Measurements from ENCODE around the gene CTBP2. TPM values are rescaled to one million over a fixed set of nuclear protein-coding genes. Genes with fewer than 3 reads are reported as not detected.

CTBP2 gene
- total RNA-seq, 1 donor from 2014 or later: 0.23 TPM

DNA sequence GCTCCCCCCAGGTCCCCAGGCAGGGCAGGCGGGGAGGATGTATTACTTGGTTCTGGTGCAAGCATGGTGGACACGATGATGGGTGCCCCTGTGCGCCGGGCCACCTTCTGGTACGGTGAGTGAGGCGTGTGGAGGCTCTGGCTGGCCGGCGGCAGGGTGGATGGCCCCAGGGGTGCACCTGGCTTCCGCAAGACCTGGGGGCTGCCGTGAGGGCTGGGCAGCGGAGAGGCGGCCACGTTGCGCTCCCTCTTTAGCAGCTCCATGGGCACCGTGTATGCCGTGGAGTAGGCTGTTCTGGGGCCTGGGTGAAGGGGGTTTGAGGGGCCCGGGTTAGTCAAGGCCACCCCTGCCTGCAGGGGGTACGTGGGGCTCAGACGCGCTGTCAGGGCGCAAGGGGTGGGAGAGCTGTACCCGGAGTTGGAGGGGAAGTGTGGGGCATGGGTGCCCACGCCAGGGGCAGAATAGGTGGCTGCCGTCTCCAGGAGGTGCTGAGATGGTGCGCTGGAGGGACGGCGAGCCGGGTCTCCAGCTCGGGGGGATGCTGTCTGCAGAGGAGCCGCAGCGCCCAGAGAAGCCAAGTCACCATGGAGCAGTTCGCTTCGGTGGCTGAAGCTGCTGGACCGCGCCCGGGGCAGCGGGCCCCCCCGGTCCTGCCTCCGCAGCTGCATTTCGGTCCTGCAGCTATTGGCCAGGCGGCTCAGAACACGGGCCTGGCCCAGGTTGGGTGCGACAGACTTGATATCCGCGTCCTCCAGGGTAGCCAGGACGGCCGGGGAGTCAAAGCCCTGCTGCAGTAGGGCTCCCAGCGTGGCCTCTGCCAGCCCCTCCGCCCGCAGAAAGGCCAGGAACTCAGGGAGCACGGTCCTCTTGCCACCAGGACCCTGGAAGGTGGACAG lies 134.1 kb downstream of the CTBP2 start:
- intact Hi-C loops (cut with micrococcal nuclease): no loop called here

DNA sequence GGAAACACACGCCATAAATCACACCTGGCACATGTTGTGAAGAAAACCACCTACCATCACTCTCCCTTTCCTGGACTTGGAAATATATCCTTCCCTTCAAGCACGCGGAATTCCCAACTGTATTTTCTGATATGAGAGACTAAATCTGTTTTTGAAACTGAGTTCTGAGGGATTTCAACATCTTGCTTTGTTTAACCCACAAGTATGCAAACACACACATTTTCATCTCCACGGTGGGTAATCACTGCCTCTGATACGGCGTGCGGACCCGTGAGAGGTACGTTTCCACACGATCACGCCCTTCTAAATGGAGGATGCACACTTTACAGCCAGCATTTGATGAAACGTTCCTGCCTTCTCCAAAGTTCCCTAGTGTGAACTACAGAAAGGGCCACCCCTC lies 135.0 kb downstream of the CTBP2 start:
- intact Hi-C loops (cut with micrococcal nuclease): no loop called here

DNA sequence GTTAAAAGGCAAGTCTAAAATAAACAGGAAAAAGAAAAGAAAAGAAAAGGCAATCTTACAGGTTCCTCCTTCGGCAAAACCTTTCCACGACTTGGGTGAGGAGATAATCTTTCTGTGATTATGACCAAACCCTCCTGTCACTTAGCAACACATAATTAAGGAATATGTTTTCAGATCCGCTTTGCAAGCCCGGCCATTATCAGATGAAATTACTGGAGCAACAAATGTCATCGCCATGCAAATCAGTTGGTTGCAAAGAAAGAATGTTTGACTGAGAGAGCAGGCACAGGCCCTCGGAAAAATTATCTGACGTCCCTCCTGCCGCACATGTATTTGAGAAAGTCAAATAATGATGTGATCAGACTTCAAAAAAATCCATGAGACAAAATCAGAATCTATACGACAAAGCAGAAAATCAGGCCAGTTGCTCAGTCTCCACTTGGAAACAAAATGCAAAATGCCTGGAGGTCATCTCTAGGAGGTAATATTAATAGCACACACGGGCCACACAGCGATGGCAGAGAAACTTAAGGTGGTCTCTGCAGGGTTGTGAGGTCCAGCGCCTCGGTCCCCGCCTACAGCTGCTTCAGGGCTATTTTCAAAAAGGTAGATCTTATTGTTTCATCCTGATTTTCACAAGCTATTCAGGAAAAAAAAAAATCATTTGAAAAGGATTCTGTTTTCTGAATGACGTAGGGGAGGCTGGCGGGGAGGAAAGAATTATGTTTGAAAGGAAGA lies 135.7 kb downstream of the CTBP2 start:
- intact Hi-C loops (cut with micrococcal nuclease): no loop called here

DNA sequence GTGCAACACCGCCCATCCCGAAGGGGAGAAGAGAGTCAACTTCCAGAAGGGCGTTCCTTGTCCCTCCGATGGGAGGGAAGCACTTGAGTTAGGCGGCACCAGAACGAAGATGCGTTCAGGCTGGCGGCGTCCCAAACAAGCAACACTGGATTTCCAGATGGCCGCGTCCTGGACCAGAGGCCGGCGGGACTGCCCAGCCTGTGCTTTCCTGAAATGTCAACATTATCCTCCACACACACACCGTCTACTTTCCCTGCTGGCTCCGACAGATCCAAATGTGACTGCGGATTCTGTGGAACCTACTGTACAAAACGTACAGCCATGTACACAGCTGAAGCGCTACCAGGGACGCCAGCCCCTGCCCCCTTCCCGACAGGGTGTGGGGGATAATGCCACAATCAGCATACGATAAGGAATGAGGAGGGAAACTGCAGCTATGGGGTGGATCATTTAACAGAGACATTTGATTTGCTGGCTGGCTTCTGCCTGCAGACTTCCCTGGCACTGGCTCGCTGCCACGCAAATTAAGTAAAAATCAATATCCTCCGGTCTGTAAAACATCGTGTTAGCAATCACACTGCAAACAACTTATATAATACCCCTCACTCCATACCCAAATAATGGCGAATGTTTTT lies 136.4 kb downstream of the CTBP2 start:
- intact Hi-C loops (cut with micrococcal nuclease): no loop called here

DNA sequence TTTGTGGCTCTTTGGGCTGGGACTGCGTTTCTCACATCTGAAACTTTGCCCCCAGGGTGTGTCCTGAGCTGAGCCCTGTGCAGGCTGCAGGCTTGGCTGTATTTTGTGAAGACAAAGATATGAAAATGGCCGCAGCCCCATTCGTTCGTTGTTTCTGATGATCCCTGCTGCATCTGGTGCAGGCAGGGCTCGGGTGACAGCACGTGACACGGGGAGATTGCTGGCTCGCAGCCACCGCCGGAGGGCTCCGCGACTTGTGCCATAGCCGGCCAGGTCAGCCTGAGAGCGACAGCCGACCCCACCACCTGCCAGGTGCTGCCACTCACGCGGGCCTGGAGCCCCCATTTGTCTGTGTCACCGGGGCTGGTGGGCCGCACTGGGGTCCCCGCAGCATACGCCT lies 137.1 kb downstream of the CTBP2 start:
- intact Hi-C loops (cut with micrococcal nuclease): no loop called here

DNA sequence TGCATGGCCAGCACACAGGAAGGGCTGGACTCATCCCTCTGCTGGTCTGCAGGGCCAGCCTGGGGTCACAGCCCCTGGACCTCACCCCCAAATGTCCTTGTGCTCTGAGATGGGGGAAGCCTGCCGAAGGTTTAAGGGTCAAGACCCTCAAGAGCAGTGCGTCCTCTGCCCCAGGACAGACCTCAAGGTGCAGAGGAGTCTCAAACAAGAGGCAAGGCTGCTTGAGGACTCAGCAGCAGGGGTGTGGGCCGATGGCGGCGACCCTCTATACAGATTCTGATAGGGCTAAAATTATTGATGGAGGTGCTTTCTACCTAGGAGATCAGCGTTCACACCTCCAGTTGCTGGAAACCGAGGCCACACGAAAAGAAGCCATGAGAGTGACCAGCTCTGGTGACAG lies 137.7 kb downstream of the CTBP2 start:
- intact Hi-C loops (cut with micrococcal nuclease): no loop called here

DNA sequence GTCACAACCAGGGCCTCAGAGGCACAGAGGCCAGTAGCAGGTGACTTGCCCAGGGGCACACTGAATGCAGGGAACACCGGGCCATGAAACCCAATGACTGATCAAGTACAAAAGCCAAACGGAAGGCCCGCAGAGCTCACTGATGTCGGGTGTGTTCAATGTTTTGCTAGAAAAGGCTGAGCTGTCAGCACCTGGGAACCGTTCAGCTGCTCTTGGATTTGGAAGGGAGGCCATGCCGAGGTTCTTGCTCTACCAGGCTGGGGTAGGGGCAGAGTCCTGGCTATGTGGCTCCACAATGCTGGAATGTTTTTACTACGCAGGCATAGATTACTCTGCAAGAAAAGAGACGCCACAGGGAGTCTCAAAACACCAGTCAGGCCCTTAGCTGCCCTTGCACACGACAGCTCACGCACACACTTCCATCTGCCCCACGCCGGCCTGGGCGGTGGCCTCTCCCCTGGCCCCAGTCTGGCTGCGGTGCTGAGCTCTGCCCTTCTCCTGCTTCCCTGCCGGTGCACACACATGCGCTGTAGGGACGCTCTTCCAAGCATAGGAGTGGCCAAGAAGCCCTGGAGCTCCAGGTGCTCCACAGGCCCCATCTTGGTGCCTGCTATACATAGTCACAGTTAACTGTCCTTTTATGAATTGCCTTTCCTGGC lies 138.5 kb downstream of the CTBP2 start:
- intact Hi-C loops (cut with micrococcal nuclease): no loop called here

DNA sequence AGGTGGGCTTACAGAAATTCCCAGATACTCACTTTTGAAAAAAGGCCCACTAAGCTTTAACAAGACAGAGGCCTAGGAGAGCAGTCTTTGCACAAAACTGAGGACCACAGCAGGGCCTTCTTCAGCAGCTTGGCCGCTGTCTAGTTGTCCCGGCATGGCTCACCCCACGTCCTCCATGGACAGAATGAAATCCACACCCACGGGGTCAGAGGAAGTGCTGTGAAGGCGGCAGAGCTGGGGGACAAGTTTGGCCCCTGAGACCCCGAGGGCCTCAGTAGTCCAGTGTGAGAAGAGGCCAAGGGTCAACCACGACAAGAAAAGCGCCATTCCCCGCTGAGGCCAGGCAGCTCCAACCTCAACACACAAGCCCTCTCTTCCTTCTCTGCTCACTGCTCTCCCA lies 139.5 kb downstream of the CTBP2 start:
- intact Hi-C loops (cut with micrococcal nuclease): no loop called here

DNA sequence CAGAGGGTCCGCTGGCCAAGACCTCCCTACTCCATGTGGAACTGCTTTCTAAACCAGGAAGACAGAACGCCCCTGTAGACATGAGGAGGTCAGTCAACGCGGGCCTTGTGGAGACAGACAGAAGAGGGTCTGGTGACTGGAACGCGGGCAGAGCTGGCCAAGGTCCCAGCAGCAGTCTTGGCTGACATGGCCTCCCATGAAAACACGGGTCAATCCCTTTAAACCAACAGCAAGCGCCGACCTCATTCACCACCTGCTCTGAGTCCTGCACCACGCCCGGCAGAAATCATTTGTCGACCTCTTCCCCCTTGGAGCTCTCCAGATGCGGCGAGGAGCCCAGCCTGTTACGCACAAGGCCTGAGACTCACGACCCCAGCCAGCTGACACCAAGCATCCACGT lies 140.0 kb downstream of the CTBP2 start:
- intact Hi-C loops (cut with micrococcal nuclease): no loop called here

DNA sequence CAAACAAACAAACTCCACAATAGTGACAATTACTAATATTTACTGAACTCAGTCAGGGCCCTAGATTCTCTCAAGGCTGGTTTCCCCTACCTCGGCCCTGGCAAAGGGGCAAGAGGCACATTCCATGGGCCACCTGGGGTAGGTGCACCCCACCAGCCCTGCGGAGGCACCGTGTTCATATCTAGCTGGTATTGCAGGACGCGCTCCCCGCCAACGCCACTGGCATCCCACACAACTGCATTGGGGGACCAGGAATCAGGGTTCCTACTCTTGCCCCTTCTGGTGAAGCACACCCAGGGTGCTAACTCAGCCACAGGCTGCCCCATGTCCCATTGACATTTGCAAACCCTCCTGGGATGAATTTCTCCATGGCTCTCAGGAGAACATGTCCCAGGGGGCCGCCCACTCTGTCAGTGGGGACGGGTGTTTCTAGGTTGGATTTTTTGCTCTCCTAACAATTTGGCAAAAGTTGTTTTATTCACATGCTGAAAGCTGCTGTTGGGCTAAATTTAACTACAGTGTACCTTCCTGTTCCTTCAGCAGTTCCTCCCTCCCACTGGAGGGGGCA lies 141.7 kb downstream of the CTBP2 start:
- intact Hi-C loops (cut with micrococcal nuclease): no loop called here

DNA sequence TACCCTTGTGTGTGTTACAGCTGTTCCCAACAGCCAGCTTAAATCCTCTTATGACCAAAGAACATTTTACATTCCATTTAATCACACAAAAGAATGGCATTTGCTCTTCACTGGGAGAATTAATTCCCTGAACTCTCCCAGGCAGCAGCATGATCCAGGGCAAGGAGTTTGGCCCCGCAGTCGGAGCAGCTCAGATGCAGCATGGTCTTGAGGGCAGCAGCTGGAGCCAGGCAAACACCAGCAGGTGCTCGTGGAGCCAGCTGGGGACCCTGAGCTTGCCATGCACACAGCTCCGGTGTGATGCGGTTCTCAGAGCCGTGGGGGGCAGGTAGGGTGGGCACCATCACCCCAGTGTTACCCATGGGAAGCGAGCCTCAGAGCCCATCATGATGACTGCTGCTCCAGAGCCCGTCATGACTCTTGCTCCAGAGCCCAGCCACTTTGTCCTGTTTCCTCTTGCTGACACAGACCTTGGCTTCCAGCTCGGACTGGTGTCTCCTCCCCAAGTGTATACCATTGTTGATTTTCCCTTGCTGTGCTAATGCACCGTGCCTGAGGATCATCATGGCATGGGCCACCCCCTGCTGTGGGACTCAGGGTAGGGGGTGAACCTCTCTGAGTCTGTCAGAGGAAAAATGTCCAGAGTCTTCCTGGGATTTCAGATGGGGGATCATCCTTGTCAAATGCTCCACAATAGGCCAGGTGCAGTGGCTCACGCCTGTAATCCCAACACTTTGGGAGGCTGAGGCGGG lies 142.6 kb downstream of the CTBP2 start:
- intact Hi-C loops (cut with micrococcal nuclease): no loop called here

DNA sequence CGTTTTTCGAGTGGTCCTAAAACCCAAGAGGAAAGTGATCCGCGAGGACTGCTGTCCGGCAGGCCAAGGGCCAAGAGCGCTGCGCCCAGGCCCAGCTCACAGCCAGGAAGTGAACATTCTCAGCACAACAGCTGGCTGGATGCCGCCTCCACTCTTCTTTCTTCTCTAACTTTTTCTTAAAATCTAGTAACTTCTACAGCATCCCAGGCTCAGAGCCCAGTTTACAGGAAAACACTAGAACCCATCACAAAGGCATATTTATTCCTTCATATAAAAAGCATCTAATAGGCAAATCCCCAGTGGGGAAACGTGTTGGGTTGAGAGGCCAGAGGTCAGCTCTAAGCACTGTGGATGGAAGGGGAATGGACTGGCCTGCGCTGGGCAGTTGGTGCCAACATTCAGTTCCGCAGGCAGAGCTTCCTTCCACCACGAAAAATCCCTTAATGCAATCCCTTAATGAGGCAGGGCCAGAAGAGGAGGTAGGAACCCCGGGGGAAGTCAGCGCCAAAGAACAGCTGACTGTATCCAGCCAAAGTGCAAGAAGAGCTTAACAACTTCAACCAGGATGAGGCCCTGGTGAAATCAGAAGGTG lies 143.7 kb downstream of the CTBP2 start:
- intact Hi-C loops (cut with micrococcal nuclease): no loop called here

DNA sequence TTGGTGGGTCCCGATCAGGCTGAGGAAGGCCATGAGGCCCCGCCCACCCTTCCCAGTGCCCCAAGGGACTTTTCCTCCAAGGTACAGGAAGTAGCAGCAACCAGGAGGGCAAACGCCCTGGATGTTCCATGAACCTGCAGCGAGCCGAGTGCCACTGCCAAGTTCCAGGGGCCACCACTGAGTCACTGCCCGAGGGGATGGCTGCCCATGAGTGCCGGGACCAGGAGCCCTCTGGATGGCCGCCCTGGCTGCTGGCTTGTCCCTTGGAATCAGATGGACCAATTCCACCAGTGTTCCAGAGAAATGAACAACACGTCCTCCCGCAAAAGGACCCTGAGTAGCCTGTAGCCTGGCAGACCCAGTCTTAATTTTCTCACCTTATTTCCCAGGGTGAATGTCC lies 144.2 kb downstream of the CTBP2 start:
- intact Hi-C loops (cut with micrococcal nuclease): no loop called here

DNA sequence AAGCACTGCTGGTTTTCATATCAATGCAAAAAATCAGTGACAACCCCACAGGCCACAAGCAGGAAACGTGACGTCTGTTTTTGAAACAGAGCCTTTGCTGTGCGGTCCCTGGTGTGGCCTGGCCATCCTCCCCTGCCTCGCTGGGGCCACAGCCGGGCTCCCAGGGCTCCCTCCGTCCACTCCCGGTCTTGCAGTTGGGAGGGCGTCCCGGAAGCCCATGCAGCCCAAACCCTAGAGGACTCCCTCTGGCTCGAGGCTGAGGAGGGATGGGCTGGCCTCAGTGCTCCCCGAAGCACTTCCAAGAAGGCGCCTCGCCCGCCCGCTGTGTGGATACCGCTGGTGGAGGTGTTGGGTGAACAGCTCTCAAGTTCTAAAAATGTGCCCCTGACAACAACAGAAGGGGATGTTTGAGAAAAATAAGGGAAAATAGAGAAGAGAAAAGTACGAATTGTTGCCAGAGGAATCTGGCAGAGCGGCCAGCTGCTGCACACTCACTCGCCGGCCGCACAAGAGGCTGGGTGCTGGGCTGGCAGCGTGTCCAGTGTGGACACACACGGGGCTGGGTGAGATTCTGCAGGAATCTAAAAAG lies 144.9 kb downstream of the CTBP2 start:
- intact Hi-C loops (cut with micrococcal nuclease): no loop called here

DNA sequence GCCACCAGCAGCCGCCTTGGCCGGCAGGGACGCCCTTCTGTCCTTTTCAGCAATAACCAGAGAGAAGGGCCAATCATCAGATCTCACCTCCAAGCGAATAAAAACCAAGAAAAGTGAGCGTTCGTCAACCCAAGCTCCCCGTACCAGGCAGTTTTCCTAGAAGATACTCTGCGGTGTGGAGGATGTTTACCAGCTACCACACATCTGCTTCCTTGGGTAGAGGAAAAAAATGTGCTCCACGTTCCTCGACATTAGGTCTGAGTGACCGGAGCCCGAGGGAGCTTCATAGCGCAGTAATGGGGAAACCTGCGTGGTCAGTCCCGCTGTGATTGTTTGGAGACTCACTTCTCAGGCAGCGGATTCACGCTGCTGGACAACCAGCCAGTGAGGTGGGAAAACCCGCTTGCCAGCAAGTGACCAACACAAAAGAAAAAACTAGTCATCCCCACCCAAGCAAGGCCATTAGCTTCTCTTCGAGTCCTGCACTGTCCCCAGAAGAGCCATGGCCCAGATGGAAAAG lies 145.5 kb downstream of the CTBP2 start:
- intact Hi-C loops (cut with micrococcal nuclease): no loop called here

DNA sequence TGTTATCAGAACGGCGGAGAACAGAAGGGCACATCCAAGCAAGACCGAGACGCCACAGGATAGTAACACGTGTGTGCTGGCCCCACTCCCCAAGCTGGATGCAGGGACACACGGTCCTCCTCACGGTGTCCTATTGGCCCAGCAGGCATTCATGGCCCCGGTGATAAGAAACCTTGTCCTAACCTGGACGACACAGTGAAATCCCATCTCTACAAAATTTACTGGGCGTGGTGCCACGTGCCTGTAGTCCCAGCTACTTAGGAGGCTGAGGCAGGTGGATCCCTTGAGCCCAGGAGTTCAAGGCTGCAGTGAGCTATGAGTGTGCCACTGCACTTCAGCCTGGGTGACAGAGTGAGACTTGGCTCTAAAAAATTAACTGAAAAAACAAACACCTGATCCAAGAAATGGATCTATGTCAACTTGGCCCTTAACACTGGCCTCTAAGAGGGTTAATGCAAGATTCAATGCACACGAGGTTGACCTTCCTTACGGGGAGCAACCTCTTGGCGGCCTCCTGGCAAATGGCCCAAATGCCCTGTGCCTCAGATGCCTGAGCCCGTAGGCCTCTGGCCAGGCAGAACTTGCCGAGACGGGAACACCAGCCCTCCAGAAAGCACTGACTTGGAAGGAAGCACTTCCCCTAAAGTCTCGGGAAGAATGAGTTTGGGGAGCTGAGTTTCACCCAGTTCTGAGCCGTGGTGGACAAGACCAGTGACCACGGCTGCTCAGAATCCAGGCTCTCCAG lies 146.1 kb downstream of the CTBP2 start:
- intact Hi-C loops (cut with micrococcal nuclease): no loop called here

DNA sequence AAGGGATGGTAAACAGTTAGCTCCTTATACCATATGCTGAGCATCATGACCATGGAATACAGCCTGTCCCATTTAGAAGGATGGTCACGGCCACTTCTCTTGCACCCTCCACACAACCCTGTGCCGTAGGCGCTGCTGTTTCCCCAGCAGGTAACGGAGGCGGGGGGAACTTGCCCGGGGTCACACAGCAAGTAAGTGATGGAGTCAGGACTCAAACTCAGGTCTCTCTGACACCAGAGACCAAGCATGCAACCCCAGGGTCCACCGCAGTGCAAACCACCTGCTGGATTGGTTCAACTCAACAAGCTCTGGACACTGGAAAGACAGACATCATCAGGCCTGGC lies 146.9 kb downstream of the CTBP2 start:
- intact Hi-C loops (cut with micrococcal nuclease): no loop called here

DNA sequence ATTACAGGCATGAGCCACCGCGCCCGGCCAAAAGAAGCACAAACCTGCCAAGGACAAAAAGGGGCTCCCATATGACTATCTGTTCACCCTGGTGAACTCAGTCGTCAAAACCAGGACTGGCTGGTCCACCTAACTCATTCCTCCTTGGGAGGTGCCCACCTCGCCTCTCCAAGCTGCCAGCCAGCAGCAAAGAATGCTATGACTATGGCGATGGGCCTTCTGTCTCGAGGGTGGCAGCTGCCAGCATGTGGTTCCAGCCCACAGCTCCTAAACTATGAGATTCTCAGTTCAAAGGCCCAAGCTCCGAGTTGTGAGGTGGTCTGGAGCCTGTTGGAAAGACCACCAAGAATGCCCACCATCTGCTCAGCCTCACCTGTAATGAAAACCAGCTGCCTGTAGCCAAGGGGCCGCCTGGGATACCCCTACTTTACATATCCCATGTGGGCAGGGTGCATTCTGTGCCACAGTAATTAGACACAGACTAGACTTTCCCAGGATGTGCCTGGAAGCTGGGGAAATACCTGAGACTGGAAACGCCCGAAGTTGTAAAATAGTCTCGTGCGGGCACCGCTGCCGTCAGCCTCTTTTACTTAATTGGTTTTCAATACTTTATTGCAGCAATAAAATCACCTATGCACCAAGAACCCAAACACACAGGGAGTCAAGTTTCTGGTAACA lies 147.4 kb downstream of the CTBP2 start:
- intact Hi-C loops (cut with micrococcal nuclease): no loop called here
